ENCODE data around the gene SPTLC2. TPM values are rescaled to one million over a fixed set of nuclear protein-coding genes. Genes with fewer than 3 reads are reported as not detected.

The SPTLC2 gene
- total RNA-seq, 1 donor from 2014 or later: 42.8 TPM

DNA sequence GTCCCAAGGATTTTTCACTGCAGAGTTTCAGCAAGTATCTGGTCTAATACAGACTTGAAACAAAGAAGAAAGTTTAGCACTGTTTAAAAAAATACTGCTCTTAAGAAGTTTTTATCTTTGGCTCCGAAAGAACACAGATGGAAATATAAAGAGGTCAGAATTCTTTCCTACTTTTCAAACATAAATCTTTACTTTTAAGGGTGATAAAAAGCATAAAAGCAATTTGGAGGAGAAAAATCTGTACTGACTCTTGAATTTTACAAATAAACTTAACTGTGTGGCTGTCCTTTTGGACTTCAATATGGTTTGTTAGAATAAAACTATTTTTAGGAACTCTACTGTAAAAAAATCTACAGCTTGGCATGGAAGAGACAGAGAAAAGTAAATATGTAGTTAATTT, 90.2 kb downstream of the SPTLC2 start:
- no peak overlapping the region for H3K4me3 ChIP-seq (ENCODE audit: low read depth, low read length)
- no peak for DNase-seq (ENCODE audit: low read depth)
- no peak for TF ChIP-seq CTCF (conservative IDR thresholded peaks at IDR 0.05; ENCODE audit: low read depth, low read length)

- no peak for TF ChIP-seq CTCF (conservative IDR thresholded peaks at IDR 0.05; ENCODE audit: low read depth, low read length)
- no peak for DNase-seq (ENCODE audit: low read depth)
- H3K4me3 ChIP-seq (ENCODE audit: low read depth, low read length): no peak overlapping the region
These were observed 91.9 kb downstream of the SPTLC2 start for GRCh38 chr14:77524536-77524935.

GRCh38 chr14:77523109-77523508, 93.3 kb downstream of the SPTLC2 start:
- no peak for TF ChIP-seq CTCF (conservative IDR thresholded peaks at IDR 0.05; ENCODE audit: low read depth, low read length)
- H3K4me3 ChIP-seq (ENCODE audit: low read depth, low read length): no peak overlapping the region
- DNase-seq (ENCODE audit: low read depth): no peak

DNA sequence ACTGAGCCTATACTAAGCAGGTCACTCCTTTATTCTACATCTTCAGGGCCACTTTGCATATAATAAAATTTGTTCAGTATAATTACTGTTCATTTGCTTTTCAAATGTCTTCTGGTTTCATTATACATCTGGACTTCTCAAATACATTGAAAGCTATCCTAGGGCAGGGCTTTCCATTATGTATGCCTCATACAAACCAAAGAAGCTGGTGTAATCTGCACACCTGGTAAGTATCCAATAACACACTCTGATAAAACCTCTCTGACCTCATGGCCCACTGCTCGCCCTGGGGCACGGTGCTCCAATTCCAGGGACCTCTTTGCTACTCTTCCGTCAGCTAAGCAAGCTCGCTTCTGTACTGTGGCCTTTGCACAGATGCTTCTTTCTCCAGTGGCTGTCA, 95.9 kb downstream of the SPTLC2 start:
- H3K4me3 ChIP-seq (ENCODE audit: low read depth, low read length): no peak overlapping the region
- DNase-seq (ENCODE audit: low read depth): no peak
- no peak for TF ChIP-seq CTCF (conservative IDR thresholded peaks at IDR 0.05; ENCODE audit: low read depth, low read length)

DNA sequence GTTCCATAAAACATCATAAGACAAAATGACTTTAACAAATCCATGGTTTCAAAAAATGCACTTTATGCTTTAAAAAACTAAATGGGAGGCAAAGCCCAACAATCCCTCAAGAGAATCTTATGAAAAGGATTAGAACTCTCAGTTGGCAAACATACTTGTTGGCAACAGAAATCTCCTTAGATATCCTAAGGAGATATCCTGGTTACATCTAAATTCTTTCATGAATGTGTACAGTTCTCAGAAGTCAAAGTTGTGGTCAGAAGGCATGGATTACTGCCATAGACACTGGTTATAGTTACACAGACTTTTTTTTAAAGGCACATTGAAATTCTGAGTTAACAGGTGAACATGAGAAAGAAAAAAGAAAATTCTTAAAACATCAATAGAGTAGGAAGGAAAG, 100.3 kb downstream of the SPTLC2 start:
- H3K4me3 ChIP-seq (ENCODE audit: low read depth, low read length): no peak overlapping the region
- no peak for TF ChIP-seq CTCF (conservative IDR thresholded peaks at IDR 0.05; ENCODE audit: low read depth, low read length)
- DNase-seq (ENCODE audit: low read depth): no peak

- TF ChIP-seq CTCF (conservative IDR thresholded peaks at IDR 0.05; ENCODE audit: low read depth, low read length): no peak
- no peak overlapping the region for H3K4me3 ChIP-seq (ENCODE audit: low read depth, low read length)
- no peak for DNase-seq (ENCODE audit: low read depth)
These were observed 104.8 kb downstream of the SPTLC2 start for GRCh38 chr14:77511486-77512162.

- DNase-seq (ENCODE audit: low read depth): no peak
- no peak overlapping the region for H3K4me3 ChIP-seq (ENCODE audit: low read depth, low read length)
- TF ChIP-seq CTCF (conservative IDR thresholded peaks at IDR 0.05; ENCODE audit: low read depth, low read length): no peak
These were observed 107.1 kb downstream of the SPTLC2 start for GRCh38 chr14:77509366-77509765.
